Hepatic stellate cell (primary cell): ENCODE measurements around the gene PTPN20.
"Not testable (repeated sequence)": the region's sequence is repeated elsewhere in the genome, so short reads cannot be mapped to it uniquely, and the experiment has no call there.

Source experiments
- DNase-seq: peaks from one replicate; pipeline ENCODE4 v3.0.0; 2011; ENCODE audit warnings: low spot score

PTPN20 gene, protein sequence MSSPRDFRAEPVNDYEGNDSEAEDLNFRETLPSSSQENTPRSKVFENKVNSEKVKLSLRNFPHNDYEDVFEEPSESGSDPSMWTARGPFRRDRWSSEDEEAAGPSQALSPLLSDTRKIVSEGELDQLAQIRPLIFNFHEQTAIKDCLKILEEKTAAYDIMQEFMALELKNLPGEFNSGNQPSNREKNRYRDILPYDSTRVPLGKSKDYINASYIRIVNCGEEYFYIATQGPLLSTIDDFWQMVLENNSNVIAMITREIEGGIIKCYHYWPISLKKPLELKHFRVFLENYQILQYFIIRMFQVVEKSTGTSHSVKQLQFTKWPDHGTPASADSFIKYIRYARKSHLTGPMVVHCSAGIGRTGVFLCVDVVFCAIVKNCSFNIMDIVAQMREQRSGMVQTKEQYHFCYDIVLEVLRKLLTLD

GRCh38 chr10:46911144-46911876, at the start of gene PTPN20:
Gene PTPN20, plus strand, starts transcription at chr10:46911428. Its CDS starts 21,072 bp downstream, at chr10:46932500.
- DNase-seq = not testable (repeated sequence)

DNA sequence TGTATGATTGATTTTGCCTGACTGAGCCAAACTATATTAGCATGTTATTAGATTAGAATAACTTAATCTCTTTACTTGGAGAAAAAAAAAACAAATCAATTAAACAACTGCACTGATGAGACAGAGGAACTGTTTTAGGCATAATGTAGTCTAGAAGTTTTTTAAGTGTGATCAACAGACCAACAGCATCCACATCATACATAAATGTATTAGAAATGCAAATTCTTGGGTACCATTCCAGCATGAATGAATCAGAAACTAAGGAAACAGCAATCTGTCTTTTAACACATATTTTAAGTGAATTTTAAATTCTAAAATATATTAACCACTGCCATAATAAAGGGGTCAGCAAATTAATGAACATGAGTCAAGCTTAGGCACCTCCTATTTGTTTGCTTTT, 41.5 kb upstream of the PTPN20 start:
- not testable (repeated sequence) for DNase-seq

- DNase-seq = not testable (repeated sequence)
Observed at GRCh38 chr10:46871583-46871982, 39.6 kb upstream of the PTPN20 start.

GRCh38 chr10:46875304-46875703, 35.9 kb upstream of the PTPN20 start:
- not testable (repeated sequence) for DNase-seq

DNA sequence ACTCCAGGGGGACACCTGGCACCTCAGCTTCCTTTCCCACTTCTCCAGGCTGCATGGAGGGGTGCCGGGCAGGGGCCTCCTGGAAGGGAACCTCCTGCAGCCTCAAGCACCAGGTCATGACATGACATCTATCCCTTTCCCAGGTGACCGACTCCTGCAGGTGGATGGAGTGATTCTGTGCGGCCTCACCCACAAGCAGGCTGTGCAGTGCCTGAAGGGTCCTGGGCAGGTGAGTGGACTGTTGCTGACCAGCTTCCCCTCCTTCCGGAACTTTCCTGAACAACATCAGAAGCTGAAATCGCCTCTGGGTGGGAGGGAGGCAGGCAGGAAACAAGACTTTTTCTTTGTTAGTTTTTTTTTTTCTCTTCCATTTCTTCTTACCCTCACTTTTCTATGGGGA, 34.5 kb upstream of the PTPN20 start:
- DNase-seq = not testable (repeated sequence)

DNA sequence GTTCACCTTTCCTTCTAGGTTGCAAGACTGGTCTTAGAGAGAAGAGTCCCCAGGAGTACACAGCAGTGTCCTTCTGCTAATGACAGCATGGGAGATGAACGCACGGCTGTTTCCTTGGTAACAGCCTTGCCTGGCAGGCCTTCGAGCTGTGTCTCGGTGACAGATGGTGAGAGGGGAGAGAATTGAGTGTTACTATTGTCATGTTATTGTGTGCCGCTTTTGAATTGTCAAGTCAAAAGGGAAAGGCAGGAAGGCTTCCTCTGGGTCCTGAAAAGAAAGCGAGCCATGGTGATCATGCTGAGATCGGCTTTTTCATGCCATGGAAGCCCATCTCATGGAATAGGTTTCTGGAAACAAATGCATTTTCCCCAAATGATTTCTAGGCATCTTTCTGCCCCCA, 32.5 kb upstream of the PTPN20 start:
- DNase-seq = not testable (repeated sequence)

GRCh38 chr10:46890813-46891611, 20.2 kb upstream of the PTPN20 start:
- not testable (repeated sequence) for DNase-seq

DNA sequence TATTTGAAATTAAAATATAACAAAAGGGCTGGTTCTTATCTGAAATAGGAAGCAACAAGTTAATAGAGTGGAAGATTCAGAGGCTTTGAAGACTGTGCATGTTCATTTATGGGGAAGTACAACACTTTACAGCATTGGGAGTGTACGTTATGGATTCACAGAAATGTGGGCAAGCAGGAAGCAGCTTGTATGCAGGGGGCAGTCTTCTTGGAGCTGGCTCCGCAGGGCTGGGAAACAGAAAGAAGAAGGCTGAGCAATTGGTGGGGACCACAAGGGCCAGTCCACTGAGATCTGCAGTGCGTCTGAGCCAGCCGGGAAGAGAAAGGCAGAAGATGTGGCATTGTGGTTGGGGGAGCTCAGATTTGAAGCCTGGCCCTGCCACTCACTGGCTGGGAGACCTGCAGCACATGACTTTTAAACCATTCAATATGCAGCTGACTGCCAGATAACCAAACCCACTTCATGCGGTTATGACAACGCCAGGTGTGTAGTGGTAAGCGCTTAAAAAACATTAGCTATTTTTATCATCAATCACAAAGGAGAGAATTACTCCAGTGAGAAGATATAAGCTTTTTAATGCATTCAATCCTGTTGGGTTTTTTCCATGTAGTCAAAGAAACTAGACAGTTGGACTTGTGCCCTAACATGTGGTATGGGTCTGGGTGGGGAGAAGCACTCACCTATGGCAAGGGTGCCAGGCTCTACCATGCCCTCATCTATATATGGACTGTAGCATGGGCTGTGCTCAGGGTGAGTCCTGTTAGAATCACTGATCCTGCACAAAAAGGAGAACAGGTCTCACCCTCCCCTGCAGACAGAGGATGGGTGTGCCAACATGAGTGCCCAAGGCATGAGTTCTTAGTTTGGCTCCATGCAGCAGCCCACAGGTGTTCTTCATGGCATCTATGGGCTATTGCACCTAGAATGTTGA, 14.2 kb upstream of the PTPN20 start:
- not testable (repeated sequence) for DNase-seq

- not testable (repeated sequence) for DNase-seq
Observed at GRCh38 chr10:46901247-46901646, 10.0 kb upstream of the PTPN20 start.

GRCh38 chr10:46903874-46904273, 7.4 kb upstream of the PTPN20 start:
- not testable (repeated sequence) for DNase-seq

DNA sequence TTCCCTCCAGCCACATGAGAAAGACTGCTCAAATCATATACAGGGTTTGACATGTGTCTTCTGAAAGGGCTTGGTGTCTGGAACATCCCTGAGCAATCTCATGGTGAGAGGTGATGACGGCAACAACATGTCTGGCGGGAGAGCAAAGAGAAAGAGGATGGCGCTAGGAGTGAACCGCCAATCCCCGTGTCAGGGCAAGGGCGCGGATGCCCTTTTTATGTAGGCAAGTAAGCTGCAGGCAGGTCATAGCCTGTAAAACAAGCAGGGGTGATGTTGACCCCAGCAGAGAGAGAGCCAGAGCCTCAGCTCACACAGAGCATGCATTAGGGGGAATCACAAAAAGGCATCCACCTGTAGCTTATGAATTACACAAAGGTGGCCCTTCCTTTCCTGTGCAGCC, 4.9 kb upstream of the PTPN20 start:
- not testable (repeated sequence) for DNase-seq

- DNase-seq = not testable (repeated sequence)
Observed at GRCh38 chr10:46907185-46908117, 3.8 kb upstream of the PTPN20 start.

- DNase-seq = not testable (repeated sequence)
Observed at GRCh38 chr10:46922498-46922897, 11.3 kb downstream of the PTPN20 start.

- DNase-seq = not testable (repeated sequence)
Observed at GRCh38 chr10:46925156-46925555, 13.9 kb downstream of the PTPN20 start.

DNA sequence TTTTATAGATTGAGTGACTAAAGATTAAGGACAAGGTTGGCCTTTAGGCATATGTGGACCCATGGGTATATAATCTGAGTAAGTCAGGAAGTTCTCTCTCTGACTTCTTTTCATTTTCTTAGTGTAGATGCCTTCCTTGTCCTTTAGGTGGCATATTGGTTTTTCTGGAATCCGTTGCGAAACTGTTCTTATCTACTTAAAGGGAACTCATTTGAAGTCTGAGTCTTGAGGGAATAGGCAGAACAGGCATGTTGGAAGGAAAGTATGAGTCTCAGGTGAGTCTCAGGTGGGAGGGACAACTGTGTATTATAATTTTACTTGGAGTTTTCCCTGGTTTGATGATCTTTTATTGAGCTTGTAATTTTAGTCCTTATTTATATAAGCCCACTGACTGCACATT, 14.6 kb downstream of the PTPN20 start:
- not testable (repeated sequence) for DNase-seq

DNA sequence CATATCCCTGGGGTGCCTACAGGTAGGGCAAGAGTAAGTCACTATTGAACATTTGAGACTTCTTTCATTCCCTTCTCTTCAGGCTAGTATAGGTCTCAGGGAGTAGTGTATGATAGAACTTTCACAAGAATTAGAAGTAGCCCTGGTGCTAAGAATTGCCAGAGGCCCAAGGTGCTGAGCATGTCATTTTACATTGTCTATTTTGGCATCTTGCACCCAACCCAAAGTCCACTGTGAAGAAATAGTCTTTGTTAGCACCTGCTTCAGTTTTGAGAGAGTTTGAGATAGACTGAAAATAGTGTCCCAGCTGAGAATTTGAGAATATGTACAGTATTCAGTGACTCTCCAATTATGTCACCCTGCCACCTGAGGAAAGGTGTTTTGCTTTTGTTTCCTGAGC, 17.6 kb downstream of the PTPN20 start:
- not testable (repeated sequence) for DNase-seq

DNA sequence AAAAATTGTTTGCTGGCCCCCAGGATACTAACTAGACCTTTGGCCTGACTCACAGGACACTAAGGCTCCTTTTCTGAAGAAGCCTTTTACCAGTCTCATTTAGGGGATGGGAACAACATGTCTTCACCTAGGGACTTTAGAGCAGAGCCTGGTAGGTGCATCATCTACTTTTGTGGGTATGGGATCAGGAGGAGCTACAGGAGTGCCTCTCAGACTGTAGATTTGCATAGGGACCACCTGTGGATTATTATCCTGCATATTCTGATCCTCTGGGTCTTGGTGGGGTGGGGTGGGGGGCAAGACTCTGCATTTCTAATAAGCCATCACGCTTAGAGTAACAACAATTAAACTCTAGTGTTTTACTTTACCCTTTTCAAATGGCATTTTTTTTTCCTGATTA, 21.2 kb downstream of the PTPN20 start:
- not testable (repeated sequence) for DNase-seq

GRCh38 chr10:46941091-46941490, 29.9 kb downstream of the PTPN20 start:
- not testable (repeated sequence) for DNase-seq

GRCh38 chr10:46948687-46949518, 37.7 kb downstream of the PTPN20 start:
- DNase-seq = not testable (repeated sequence)
